Lower lobe of right lung (tissue), 2 donors: ENCODE results near the gene POFUT2. TPM values are rescaled to one million over a fixed set of nuclear protein-coding genes. Genes with fewer than 3 reads are reported as not detected.

Experiments
- ATAC-seq, 2 donors: fragments of 200-7000 bp; cut with Tn5 transposase; one replicate each; pipeline ENCODE4 v1.9.1; 2020 to 2022; ENCODE audit warnings: mild to moderate bottlenecking in 2 of 2, moderate library complexity in 2 of 2
- DNase-seq: peaks from one replicate; pipeline ENCODE4 v3.0.0-alpha.2; 2020
- H3K27ac ChIP-seq: fragments of 200-600 bp; one replicate; pipeline ENCODE4 v1.8.0; 2022
- H3K27me3 ChIP-seq: fragments of 200-600 bp; one replicate; pipeline ENCODE4 v1.8.0; 2022; ENCODE audit warnings: low read depth
- H3K36me3 ChIP-seq: fragments of 200-600 bp; one replicate; pipeline ENCODE4 v1.8.0; 2022; ENCODE audit warnings: mild to moderate bottlenecking
- H3K4me1 ChIP-seq: fragments of 200-600 bp; one replicate; pipeline ENCODE4 v1.8.0; 2022
- H3K4me3 ChIP-seq: fragments of 200-600 bp; one replicate; pipeline ENCODE4 v1.8.0; 2022; ENCODE audit warnings: mild to moderate bottlenecking
- H3K9me3 ChIP-seq: fragments of 200-600 bp; one replicate; pipeline ENCODE4 v1.8.0; 2022
- intact Hi-C: fragments of 100-400 bp; cut with DNase I; formaldehyde crosslinking; loops from one replicate; pipeline ENCODE4 v1.11.0; 2022
- total RNA-seq: library from RNA; stranded (reverse); fragmentation: NEBNext Ultra II Directional; extraction: Animal tissue kit (Norgen Biotek cat#: 25700); gene quantifications from one replicate; pipeline ENCODE4 v1.2.1, GENCODE V29; 2021
- TF ChIP-seq, protein P1 (sequence below): fragments of 200-600 bp; IDR thresholded peaks from one replicate; pipeline ENCODE4 v1.8.0; 2022; ENCODE audit warnings: antibody characterized with exemption, mild to moderate bottlenecking
- donor health status: DM: no; HTN: yes; CAD: no; lungs with severe emphysema.

Gene POFUT2
- total RNA-seq, 1 donor from 2014 or later, result 29.1 TPM

GRCh38 chr21:45283611-45284455, 3.9 kb downstream of the POFUT2 start:
- H3K27me3 ChIP-seq, result no peaks in the 10 kb centered on the region
- TF ChIP-seq, protein P1, sequence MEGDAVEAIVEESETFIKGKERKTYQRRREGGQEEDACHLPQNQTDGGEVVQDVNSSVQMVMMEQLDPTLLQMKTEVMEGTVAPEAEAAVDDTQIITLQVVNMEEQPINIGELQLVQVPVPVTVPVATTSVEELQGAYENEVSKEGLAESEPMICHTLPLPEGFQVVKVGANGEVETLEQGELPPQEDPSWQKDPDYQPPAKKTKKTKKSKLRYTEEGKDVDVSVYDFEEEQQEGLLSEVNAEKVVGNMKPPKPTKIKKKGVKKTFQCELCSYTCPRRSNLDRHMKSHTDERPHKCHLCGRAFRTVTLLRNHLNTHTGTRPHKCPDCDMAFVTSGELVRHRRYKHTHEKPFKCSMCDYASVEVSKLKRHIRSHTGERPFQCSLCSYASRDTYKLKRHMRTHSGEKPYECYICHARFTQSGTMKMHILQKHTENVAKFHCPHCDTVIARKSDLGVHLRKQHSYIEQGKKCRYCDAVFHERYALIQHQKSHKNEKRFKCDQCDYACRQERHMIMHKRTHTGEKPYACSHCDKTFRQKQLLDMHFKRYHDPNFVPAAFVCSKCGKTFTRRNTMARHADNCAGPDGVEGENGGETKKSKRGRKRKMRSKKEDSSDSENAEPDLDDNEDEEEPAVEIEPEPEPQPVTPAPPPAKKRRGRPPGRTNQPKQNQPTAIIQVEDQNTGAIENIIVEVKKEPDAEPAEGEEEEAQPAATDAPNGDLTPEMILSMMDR, result no peak
- intact Hi-C loops, result no loop called here
- H3K36me3 ChIP-seq, result peaks cover 70% of the 10 kb centered on the region
- no peak overlapping the region for H3K4me3 ChIP-seq
- ATAC-seq (no peak), DNase-seq (peak; percentile 38)
- peaks cover 13% of the 10 kb centered on the region for H3K4me1 ChIP-seq
- H3K27ac ChIP-seq, result no peak overlapping the region
- H3K9me3 ChIP-seq, result no peaks in the 10 kb centered on the region

DNA sequence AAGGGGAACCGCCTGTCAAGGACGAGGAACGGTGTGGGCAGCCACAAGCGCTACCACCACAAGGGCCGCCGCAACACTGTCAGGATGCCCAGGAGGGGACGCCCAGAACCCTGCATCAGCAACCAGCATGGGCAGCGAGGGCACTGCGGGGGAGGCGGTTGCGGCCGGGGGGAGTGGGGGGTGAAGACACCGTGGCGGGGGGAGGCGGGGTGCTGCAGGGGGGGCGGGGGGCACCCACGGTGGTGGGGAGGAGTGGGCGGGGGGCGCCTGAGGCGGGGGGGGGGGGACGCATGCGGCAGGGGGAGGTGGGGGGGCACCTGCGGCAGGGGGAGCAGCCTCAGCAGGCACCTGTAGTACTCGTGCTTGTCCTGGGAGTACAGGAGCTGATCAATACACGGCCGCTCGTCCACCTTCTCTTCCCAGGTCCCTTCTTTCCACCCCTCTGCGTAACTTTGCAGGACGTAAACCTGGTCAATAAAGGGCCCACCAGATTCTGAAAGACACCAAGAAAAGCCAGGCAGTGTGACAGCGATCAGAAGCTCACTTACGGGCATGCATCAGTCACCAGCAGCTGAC, 4.6 kb downstream of the POFUT2 start:
- TF ChIP-seq, protein P1, result no peak
- H3K9me3 ChIP-seq, result no peaks in the 10 kb centered on the region
- no peaks in the 10 kb centered on the region for H3K27me3 ChIP-seq
- intact Hi-C loops, result no loop called here
- H3K4me3 ChIP-seq, result no peak overlapping the region
- no peak overlapping the region for H3K27ac ChIP-seq
- DNase-seq (peak; percentile 41), ATAC-seq (no peak)
- H3K4me1 ChIP-seq, result peaks cover 6% of the 10 kb centered on the region
- H3K36me3 ChIP-seq, result peaks cover 77% of the 10 kb centered on the region

DNA sequence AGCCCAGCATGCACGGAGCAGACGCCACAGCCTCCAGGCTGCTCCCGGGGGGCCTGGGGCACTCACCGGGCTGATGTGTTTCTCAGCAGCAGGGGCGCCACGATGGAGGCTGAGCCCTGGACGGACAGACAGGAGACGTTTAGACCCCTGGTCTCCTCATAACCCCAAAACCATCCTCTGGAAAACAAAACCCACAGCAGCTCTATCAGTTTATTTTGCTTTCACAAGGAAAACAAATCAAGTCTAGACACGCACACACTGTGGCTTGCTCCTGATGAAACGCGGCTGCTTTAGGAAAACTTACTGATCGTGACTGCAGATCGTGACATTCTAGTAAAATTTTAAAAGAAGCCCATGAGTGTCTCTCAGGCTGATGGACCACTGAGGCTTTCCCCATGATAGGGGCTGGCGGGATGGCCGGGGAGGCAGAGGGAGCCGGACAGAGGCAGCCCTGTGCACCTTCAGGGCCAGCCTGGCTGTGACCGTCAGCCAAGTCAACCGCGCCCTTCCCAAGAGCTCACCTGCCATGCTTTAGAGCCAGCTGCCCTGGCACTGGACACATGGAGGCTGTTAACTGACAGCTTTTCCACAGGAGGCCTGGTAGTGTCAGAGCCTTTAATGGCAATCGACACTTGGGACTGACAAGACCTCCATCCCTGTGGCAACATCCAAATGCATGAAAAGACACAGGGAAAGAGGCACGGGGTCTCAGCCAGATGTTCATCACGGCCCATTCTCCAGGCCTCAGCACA, 5.2 kb downstream of the POFUT2 start:
- DNase-seq (peak; percentile 22), ATAC-seq (no peak)
- peaks cover 84% of the 10 kb centered on the region for H3K36me3 ChIP-seq
- TF ChIP-seq, protein P1, result no peak
- peaks cover 6% of the 10 kb centered on the region for H3K4me1 ChIP-seq
- no peak overlapping the region for H3K27ac ChIP-seq
- no peaks in the 10 kb centered on the region for H3K27me3 ChIP-seq
- no peaks in the 10 kb centered on the region for H3K9me3 ChIP-seq
- H3K4me3 ChIP-seq, result no peak overlapping the region
- intact Hi-C loops, result no loop called here

DNA sequence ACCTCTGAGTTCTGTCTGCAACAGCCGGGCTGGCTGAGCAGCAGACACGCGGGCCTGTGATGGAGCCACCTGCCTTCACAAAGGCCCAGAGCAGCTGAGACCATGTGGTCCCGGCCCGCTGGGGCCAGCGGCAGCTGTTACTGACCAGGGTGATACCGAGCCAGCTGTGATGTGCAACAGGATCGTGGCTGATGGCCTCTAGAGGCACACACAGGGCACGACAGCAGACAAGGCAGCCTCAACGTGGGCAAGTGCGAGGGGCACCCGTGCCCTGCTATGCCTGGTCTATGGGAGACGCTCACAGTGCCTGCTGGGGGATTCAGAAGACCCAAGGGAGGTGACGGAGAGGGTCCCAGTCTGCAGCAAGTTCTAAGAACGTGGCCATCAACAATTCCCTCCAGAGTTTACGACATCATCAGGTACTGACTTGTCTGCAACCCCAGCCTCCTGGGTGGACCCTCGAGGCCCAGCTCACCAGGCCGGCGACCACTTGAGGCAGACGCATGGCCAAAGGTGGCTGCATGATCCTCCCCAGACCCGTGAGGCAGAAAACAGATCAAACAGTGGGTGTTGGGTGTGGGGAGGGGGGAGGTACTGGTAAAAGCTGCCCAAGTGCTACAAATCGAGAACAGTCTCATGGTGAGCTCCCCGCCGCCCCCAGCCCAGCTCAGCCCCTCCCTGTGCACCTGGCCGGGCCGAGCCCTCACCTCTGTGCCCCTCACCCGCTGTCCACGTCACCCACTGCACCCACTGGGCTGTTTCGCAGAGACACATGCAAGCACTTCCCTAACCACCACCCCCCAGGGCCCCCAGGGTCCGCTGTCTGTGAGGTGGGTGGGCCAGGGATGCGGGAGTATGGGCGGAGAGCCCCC, 6.0 kb downstream of the POFUT2 start:
- ATAC-seq (peak in 1 of 2 donors; percentile 10), DNase-seq (peak; percentile 42)
- intact Hi-C loops, result no loop called here
- H3K27ac ChIP-seq, result no peak overlapping the region
- no peaks in the 10 kb centered on the region for H3K9me3 ChIP-seq
- H3K36me3 ChIP-seq, result peaks cover 92% of the 10 kb centered on the region
- H3K4me1 ChIP-seq, result peaks cover 3% of the 10 kb centered on the region
- no peaks in the 10 kb centered on the region for H3K27me3 ChIP-seq
- TF ChIP-seq, protein P1, result no peak
- no peak overlapping the region for H3K4me3 ChIP-seq

GRCh38 chr21:45280969-45281368, 6.7 kb downstream of the POFUT2 start:
- H3K27me3 ChIP-seq, result no peaks in the 10 kb centered on the region
- peaks cover 97% of the 10 kb centered on the region for H3K36me3 ChIP-seq
- no peak for ATAC-seq
- TF ChIP-seq, protein P1, result no peak
- intact Hi-C loops, result no loop called here
- H3K9me3 ChIP-seq, result no peaks in the 10 kb centered on the region
- peak; percentile 18 for DNase-seq
- no peak overlapping the region for H3K4me3 ChIP-seq
- H3K4me1 ChIP-seq, result no peaks in the 10 kb centered on the region
- H3K27ac ChIP-seq, result no peak overlapping the region
